HG03521 (cell line): ENCODE measurements around the gene MBP.

ENCODE experiments used
- ATAC-seq: cut with Tn5 transposase; IDR thresholded peaks from one replicate; pipeline ENCODE4 v1.9.1; 2021; ENCODE audit warnings: mild to moderate bottlenecking, moderate library complexity; ENCODE audit not compliant: unreplicated experiment

The MBP gene

GRCh38 chr18:77135339-77136075, 2.9 kb upstream of the MBP start:
- no peak for ATAC-seq

- no peak for ATAC-seq
Observed at GRCh38 chr18:77134611-77135010, 2.0 kb upstream of the MBP start.

DNA sequence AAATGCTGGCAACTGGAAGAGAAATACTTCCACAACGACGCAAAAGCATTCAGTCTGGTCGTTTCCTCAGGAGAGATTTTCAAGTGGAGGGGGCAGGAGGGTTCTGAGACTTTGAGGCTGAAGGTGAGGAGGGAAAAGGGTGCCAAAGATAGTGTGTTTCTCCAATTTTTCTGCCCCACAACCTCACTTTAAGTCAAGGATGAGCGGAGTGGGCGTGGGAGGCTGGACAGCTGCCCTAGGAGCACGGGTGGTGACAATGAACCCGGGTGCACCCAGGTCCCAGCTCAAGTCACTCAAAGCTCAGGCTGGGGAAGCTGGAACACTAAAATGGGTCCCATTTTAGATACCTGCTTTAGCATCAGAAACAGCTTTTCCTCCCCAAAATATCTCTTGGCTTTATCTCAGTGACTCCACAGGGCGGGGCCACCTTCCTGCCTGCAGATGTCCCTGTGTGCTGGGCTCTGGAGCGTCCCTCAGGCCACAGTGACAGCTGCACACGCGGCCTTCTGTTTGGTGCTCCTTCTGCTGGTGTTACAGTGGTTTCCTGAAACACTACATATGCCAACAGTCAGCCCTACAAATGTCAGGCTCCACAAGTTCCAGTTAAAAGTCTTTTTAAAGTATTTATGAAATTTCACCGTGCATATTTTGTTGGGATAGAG, 1.4 kb upstream of the MBP start:
- no peak for ATAC-seq

DNA sequence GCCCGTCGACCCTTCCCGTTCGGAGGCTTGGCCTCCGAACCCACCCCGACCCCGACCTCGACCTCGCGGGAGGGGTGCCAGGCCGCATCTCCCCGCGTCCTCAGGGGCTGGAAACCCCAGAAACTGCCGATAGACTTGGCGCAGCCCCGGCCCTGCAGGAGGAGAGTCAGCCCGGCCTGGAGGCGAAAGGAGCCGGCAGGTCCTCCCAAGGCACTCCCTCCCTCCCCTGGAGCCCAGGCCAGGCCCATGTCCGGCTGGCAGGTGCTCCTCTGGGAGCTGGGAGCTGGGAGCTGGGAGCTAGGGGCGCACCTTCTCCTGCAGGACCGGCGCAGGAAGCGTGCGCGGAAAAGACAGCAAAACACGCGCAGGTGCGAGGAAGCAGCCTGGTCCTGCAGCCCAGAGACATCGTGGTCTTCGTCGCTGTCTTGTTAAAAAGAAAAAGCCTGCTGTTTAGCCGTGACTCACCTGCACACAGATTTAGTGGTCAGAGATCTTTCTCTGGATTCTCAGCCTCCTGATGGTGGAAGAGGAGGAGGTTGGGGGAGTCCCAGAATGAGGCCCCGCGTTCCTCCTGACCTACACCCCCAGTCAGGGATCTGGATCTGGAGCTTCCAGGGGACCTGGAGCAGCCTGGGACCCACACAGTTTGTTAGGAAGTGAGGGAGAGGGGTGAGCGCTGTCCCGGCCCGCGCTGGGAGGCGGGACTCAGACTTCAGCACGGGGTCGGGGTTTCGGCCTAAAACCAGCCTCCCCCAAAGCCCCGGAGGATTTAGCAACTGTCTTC, 660 bp upstream of the MBP start:
- no peak for ATAC-seq

GRCh38 chr18:77131652-77132368, 773 bp downstream of the MBP start:
- ATAC-seq, result peak; percentile 47

- no peak for ATAC-seq
Observed at GRCh38 chr18:77131100-77131651, 1.4 kb downstream of the MBP start.

DNA sequence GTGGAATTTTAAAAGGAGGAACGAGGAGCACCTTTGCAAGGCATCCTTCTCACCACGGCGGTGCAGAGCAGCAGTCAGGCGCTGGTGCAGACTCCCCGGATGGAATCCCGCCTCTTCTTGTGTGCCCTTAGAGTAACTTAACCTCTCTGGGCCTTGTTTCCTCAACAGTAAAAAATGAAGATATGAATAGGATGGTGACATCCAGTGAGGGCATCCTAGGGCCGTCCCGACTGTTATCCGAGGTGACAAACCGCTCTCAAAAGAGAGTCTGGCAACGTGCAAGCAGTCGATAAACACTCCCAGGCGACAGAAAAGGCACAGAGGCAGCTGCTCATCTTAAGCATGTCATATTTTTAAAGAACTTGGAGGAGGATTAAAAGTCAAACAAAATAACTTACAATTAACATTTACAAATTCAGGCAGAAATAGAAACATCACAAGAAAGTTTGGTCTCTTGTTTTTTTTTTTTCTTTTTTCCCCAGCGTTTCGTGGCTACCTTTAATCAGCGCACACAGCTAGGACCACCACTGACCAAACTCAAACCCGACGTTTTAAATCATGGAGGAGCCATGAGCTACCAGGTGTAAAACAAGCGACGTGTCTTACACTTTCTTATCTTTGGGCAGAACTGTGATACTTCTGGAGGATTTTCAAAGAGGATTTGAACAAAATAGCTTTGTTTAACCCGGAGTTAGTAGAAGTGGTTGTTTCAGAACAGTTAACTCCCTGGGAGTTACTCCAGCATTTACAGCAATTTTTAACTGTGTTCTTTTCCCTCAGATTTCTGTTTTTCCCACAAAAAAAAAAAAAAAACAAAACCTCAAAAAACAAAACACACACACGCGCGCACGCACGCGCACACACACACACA, 2.1 kb downstream of the MBP start:
- ATAC-seq, result no peak

DNA sequence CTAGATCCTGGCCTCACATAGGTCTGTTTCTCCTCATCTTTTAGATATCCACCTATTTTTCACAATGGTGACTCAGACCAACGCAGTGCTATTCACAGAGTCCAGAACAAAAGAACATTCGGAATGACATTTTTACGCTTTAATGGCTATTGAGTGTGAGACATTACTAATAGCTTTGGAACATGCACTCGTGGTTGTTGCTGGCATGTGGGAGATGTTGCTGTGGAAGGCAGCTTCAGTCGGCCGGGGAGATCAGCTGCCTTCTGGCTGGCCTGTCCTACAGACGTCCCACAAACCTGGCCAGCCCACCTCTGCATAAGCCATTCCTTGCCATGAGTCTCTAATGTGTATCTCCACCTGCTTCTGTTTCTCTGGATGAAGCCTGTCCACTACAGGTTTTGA, 3.4 kb downstream of the MBP start:
- ATAC-seq, result no peak

- ATAC-seq, result peak; percentile 22
Observed at GRCh38 chr18:77127769-77128671, 4.6 kb downstream of the MBP start.

DNA sequence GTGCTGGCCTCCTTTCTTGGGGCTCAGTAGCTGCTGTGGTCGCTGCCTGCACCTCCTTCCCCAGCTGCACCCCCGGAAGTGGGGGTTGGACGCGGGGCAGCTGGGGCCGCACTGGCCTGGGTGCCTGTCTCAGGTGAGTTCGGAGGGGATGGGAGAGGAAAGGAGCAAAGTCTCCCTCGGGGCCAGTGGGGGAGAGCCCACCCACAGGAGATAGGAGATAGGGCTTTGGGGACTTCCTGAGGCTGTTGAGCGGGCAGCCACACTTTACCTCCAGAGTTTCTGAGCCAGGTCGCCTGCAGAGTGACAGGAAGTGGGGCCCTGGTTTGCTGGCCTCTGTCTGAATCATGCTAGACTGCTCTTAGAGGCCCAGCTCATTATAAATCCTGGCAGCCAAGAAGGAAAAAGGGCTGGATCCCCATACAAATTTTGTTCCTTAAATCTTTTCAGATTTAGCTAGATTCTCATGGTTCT, 8.1 kb downstream of the MBP start:
- peak; percentile 51 for ATAC-seq

DNA sequence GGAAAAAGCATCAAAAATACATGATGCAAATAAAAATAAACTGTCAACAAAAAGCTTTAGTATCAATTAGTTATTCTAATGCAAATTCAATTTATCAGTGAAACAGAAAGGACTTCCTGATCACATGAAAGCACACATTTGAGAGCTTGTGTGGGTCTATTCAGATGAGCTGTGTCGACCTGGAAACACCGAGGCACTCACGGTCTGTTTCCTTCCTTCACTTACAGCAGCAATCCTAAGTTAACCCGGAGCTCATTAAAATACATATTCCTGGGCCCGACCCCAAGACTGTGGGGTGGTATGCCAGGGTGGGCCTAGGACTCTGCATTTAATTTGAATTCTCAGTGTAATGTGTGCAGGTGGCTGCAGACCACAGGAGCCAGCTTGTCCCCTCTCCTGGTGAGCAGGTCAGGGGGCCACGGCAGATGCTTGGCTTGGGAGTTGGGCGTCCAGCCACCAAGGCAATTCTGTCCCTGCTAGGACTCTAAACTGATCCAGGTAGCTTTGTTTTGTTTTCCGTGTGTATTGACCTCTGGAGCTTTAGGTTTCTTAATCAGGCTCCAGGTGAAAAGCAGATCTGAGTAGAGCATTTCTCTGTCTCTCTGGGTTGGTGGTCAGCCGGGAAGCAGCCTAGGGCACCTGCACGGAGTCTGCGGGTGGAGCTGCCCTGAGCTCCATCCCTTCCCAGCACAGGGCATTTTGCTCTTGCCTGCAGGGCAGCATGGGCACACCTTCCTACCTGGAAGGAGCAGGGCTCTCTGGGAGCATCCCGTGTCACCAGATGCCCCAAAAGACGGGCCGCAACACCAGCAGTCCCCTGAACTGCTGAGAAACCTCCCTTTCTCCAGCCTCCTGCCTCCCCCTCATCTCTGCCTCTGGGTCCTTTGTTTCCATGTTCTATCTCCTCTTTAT, 9.0 kb downstream of the MBP start:
- no peak for ATAC-seq

- ATAC-seq, result no peak
Observed at GRCh38 chr18:77121523-77121922, 11.1 kb downstream of the MBP start.

DNA sequence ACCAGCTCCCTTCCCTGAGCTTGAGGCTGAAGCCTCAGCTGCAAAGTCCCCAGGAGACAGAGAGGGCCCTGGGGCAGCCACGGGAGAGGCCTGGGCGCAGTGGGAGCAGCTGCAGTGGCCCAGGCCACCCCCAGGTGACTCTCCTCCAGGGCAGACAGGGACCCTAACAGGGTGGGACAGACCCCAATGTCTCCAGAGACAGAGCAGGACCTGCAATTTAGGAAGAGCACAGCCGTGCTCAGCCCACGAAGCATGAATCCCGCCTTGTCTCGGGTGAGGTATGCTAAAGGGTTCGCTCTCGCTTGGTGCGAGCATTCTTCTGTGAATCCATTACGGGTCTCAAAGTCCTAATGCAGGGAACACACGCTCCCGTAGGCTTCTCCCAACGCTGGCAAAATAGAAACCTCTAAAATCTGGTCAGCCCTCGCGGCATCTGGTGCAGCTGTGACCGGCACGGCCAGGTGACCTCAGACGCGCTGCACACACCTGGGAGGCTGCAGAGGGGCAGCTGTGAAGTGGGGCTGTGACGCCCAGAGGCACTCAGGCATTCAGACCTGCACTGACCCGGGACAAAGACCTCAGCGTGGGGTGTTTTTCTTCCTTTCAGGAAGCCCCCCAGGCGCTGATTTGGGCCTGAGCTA, 12.6 kb downstream of the MBP start:
- no peak for ATAC-seq

DNA sequence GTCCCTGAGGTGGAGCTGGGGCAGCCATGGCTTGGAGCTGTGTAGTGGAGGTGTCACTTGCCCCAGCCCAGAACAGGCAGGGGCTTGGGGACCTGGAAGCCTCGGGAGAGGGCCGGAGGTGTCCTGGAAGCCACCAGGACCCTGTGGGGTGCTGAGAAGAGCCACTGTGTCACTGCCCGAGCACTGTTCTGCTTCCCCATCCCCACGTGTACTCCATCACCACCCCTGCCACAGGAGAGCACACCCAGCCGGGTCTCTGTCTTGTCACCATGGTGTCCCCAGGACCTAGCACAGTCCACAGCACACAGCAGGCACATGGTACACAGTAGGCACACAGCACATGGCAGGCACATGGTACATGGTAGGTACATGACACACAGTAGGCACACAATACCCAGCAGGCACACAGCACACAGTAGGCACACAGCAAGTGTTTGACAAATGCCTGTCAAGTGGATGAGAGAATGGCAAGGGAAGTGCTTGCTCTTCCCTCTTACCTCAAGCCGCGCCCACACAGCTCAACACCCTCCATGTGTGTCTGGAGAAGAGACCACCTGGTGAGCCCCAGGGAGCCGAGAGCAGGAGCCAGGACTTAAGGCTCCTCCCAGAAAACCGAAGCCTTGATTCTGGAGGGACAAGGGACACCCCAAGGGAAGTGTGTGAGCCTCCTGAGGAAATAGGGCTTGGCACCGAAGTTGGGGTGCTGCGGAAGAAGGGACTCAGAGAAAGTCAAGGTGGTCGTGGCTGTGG, 13.3 kb downstream of the MBP start:
- no peak for ATAC-seq

- no peak for ATAC-seq
Observed at GRCh38 chr18:77118256-77119090, 14.1 kb downstream of the MBP start.
